Ramos (cell line): ENCODE results near the gene RAB32.
"Not testable (repeated sequence)": the region's sequence is repeated elsewhere in the genome, so short reads cannot be mapped to it uniquely, and the experiment has no call there.

ENCODE experiments used
- in situ Hi-C: fragments of 300-500 bp; cut with MboI; formaldehyde crosslinking; loops from one replicate; pipeline ENCODE4 v1.14.3; 2022; ENCODE audit warnings: low sequenced_read_pairs; ENCODE audit not compliant: unreplicated experiment

RAB32 gene

GRCh38 chr6:146543211-146543939 is at the start of gene RAB32:
RAB32 (plus strand) TSS chr6:146543833; CDS start chr6:146543872, 39 bp downstream.
- in situ Hi-C loops, result no loop called here

GRCh38 chr6:146498309-146498708 is 45.3 kb upstream of the RAB32 start:
- in situ Hi-C loops, result no loop called here

GRCh38 chr6:146503096-146503495 is 40.5 kb upstream of the RAB32 start:
- in situ Hi-C loops, result no loop called here

GRCh38 chr6:146515212-146515611 is 28.4 kb upstream of the RAB32 start:
- in situ Hi-C loops, result no loop called here

GRCh38 chr6:146526192-146526591 is 17.4 kb upstream of the RAB32 start:
- in situ Hi-C loops, result no loop called here

- in situ Hi-C loops, result no loop called here
Observed at GRCh38 chr6:146532702-146533101, 10.9 kb upstream of the RAB32 start.

GRCh38 chr6:146542881-146543210 is 787 bp upstream of the RAB32 start:
- in situ Hi-C loops, result no loop called here

GRCh38 chr6:146543940-146544615 is 445 bp downstream of the RAB32 start:
- in situ Hi-C loops, result no loop called here

- in situ Hi-C loops, result no loop called here
Observed at GRCh38 chr6:146544616-146545182, 1.1 kb downstream of the RAB32 start.

- in situ Hi-C loops, result no loop called here
Observed at GRCh38 chr6:146545581-146545980, 1.9 kb downstream of the RAB32 start.

- in situ Hi-C loops, result no loop called here
Observed at GRCh38 chr6:146546443-146547043, 2.9 kb downstream of the RAB32 start.

GRCh38 chr6:146547889-146548288 is 4.3 kb downstream of the RAB32 start:
- in situ Hi-C loops, result no loop called here

- in situ Hi-C loops, result no loop called here
Observed at GRCh38 chr6:146548898-146549374, 5.3 kb downstream of the RAB32 start.

GRCh38 chr6:146550911-146551310 is 7.3 kb downstream of the RAB32 start:
- in situ Hi-C loops, result no loop called here

- in situ Hi-C loops, result no loop called here
Observed at GRCh38 chr6:146551545-146551944, 7.9 kb downstream of the RAB32 start.

- in situ Hi-C loops, result no loop called here
Observed at GRCh38 chr6:146553377-146554135, 9.9 kb downstream of the RAB32 start.

- in situ Hi-C loops, result no loop called here
Observed at GRCh38 chr6:146560607-146561006, 17.0 kb downstream of the RAB32 start.

- in situ Hi-C loops, result not testable (repeated sequence)
Observed at GRCh38 chr6:146566661-146567060, 23.0 kb downstream of the RAB32 start.

GRCh38 chr6:146568619-146569018 is 25.0 kb downstream of the RAB32 start:
- in situ Hi-C loops, result not testable (repeated sequence)

GRCh38 chr6:146574211-146574610 is 30.6 kb downstream of the RAB32 start:
- in situ Hi-C loops, result no loop called here
